ENCODE data around the gene EIF4EBP2. TPM values are rescaled to one million over a fixed set of nuclear protein-coding genes. Genes with fewer than 3 reads are reported as not detected.

EIF4EBP2 gene
- total RNA-seq, 2 donors from 2014 or later: 49.8 to 54.6 TPM

- no peak overlapping the region for H3K27ac Mint-ChIP-seq
- H3K36me3 Mint-ChIP-seq: peaks cover 5% of the 10 kb centered on the region
- no peak for ATAC-seq
- H3K4me1 Mint-ChIP-seq (ENCODE audit: low read depth in 2 of 2): peaks cover 6 to 11% of the 10 kb centered on the region in 2 donors
- H3K4me3 Mint-ChIP-seq: no peak overlapping the region
- no peaks in the 10 kb centered on the region for H3K27me3 Mint-ChIP-seq
- no peak for DNase-seq (ENCODE audit: low spot score)
- H3K9me3 Mint-ChIP-seq: no peaks in the 10 kb centered on the region
Measured at GRCh38 chr10:70432101-70432500, 28.2 kb downstream of the EIF4EBP2 start.

DNA sequence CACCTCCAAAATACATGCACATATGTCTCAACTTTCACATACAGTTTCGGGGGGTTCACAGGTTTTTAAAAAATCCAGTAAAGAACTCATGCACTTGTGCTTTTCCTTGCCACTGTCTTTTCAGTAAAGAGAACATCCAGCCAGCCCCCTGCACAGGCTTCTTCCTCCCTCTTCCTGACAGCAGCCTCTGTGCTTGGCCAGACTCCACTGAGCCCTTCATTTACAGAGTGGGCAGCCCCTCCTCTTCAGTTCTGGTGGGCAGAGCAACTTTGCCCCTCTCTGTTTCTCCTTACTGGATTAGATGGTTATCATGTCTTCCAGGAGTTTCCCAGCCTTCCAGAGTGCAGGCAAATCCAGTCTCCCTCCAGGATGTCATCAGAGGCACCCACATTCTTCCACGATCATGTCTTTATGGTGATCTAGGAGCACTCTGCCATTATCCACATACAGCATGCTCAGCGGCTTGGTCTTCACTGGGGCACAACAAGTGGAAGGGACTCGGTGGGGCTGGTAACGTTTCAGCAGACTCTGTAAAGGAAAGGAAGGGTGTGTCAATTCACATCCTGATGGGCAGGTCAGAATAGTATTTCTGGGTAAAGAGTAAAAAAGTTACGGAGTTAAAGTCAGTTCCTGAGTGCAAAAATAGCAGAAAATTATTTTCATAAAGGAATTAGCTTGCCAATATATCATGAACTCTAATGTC, 28.8 kb downstream of the EIF4EBP2 start:
- ATAC-seq: no peak
- Mint-ChIP-seq H3K4me1 (ENCODE audit: low read depth in 2 of 2) (peaks cover 6 to 11% of the 10 kb centered on the region in 2 donors), H3K9me3 (no peaks in the 10 kb centered on the region), H3K4me3 (no peak overlapping the region), H3K36me3 (peaks cover 5% of the 10 kb centered on the region), H3K27me3 (no peaks in the 10 kb centered on the region), H3K27ac (peak overlapping the region in 1 of 2 donors; percentile 58)
- no peak for DNase-seq (ENCODE audit: low spot score)

DNA sequence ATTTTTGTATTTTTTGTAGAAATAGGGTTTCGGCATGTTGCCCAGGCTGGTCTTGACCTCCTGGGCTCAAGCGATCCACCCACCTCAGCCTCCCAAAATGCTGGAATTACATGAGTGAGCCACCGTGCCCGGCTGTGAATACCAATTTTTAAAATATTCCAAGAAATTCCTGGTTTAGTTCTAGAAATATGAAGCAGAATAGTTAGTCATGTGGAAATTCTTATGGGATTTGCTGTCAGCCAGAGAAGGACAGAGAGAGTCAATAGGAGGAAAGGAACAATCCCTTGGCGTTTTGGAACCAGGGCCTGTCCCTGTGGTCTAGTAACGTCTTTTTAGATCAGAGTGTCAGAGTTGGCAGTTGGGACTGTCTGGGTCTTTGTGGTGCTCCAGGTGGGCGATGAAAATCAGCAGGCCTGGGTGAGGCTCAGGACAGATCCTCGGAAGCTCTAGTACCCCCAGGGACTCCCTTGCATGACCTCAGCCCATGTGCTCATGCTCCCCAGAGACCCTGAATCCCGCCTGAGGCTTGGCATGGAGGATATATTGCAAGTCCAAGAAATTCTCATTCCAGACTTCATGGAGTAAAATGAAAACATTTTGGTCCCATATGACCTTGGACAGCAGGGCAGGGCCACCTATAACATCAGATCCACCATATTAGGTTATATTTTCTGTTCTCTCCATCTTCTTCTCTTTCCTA, 29.8 kb downstream of the EIF4EBP2 start:
- no peak overlapping the region for H3K4me3 Mint-ChIP-seq
- H3K4me1 Mint-ChIP-seq (ENCODE audit: low read depth in 2 of 2): peaks cover 6 to 11% of the 10 kb centered on the region in 2 donors
- ATAC-seq (no peak), DNase-seq (ENCODE audit: low spot score) (no peak)
- H3K27ac Mint-ChIP-seq: no peak overlapping the region
- H3K27me3 Mint-ChIP-seq: no peaks in the 10 kb centered on the region
- no peaks in the 10 kb centered on the region for H3K9me3 Mint-ChIP-seq
- no peaks in the 10 kb centered on the region for H3K36me3 Mint-ChIP-seq

DNA sequence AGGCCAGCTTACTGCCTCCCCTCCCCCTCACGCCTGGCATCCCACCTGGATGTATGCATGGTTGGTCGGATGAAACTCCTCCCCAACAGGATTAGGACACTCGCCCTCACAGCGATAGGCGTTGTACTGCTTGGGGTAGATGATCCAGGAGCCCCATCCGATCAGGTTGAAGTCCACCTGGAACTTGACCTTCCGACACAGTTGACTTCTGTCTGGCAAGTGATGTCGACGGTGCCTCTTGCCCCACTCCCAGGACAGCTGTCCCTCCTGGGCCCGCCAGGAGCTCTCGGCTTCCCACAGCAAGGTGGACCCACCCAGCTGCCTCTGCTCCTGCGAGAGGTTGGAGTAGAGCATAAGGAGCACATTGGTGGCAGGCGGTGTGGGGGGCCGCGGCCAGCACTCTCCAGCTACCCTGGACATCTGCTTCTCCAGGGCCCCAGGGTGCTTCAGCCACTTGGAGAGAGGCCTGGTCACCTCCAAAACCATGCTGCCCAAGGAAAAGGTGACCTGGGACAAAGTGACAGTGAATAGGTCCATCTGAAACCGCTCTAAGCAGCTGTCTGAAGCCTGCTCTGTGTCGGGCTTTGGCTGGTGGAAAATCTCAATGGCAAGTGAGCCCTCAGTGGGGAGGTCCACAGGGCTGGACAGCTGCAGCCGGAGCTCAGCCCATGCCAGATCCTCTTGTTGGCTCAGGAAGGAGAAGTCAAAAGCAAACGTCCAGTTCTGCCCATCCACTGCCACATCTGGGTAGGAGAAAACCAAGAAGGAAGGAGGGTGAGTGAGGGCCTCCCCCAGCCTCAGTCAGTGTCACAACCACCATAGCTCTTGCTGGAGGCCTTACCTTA, 31.5 kb downstream of the EIF4EBP2 start:
- Mint-ChIP-seq H3K4me3 (no peak overlapping the region), H3K9me3 (no peaks in the 10 kb centered on the region), H3K27ac (no peak overlapping the region), H3K4me1 (ENCODE audit: low read depth in 2 of 2) (peaks cover 7 to 11% of the 10 kb centered on the region in 2 donors), H3K27me3 (peaks cover under 1 to 10% of the 10 kb centered on the region in 2 donors), H3K36me3 (no peaks in the 10 kb centered on the region)
- DNase-seq (ENCODE audit: low spot score) (no peak), ATAC-seq (no peak)

DNA sequence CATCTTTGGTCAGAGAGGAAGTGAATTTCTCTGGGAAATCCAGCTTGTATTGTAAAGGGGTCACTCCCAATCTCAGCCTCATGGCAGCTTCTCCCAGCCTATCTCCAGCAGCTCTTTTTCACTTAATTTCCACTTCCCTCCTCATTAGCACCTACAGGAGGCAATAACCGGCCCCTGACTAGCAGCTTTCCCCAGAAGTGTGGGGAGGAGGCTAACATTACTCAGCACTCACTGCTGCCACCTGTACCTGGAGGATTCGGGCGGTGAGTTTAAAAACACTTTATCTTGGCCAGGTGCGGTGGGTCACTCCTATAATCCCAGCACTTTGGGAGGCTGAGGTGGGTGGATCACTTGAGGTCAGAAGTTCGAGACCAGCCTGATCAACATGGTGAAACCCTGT, 33.8 kb downstream of the EIF4EBP2 start:
- ATAC-seq (no peak), DNase-seq (ENCODE audit: low spot score) (no peak)
- Mint-ChIP-seq H3K36me3 (no peaks in the 10 kb centered on the region), H3K9me3 (no peaks in the 10 kb centered on the region), H3K4me3 (no peak overlapping the region), H3K4me1 (ENCODE audit: low read depth in 2 of 2) (peaks cover 7 to 10% of the 10 kb centered on the region in 2 donors), H3K27me3 (peaks cover 16 to 22% of the 10 kb centered on the region in 2 donors), H3K27ac (no peak overlapping the region)

GRCh38 chr10:70440296-70441160, 36.6 kb downstream of the EIF4EBP2 start:
- no peak overlapping the region for H3K27ac Mint-ChIP-seq
- peaks cover 18 to 23% of the 10 kb centered on the region in 2 donors for H3K27me3 Mint-ChIP-seq
- peaks cover 5 to 6% of the 10 kb centered on the region in 2 donors for H3K4me1 Mint-ChIP-seq (ENCODE audit: low read depth in 2 of 2)
- no peaks in the 10 kb centered on the region for H3K36me3 Mint-ChIP-seq
- peak; percentile 6 to 40 for ATAC-seq
- DNase-seq (ENCODE audit: low spot score): no peak
- peak overlapping the region; percentile 13 for H3K4me3 Mint-ChIP-seq
- H3K9me3 Mint-ChIP-seq: no peaks in the 10 kb centered on the region

DNA sequence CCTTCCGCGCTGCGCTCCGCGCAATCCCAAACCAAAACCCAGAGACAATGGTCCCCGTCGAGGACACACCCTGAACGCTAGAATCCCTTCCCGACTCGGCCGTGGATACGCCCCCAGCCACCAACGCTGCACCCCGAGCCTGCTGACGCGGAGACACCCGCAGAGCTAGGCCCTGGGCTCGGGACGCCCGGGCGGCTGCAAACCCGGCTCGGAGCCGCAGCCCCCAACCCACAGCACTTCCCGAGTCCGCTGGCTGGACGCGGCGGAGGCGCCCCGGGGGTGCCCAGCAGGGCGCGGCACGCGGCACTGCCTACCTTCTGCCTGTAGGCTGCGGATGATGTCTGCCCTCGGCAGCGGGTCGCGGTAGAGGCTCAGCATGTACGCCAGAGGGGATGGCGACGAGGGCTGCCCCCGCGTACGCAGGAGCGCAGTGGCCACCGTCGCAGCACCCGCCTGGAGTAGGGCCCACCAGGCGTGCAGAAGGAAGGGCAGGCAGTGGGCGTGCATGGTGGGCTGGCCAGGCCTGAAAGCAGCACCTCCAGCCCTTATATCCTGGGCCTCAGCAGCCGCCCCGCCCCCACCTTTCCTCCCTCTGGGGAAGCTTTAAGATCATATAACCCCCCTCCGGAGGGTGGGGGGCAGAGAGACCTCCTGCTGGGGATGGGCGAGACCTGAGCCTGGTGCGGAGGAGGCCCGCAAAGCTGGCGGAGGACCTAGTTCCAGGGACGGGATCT, 37.4 kb downstream of the EIF4EBP2 start, which contains the start of gene NODAL:
Gene NODAL, minus strand, starts transcription at position 521 of the 734 bp plus-strand sequence. Its CDS starts 14 bp downstream, at position 507.
- peaks cover 5 to 6% of the 10 kb centered on the region in 2 donors for H3K4me1 Mint-ChIP-seq (ENCODE audit: low read depth in 2 of 2)
- DNase-seq (ENCODE audit: low spot score) (no peak), ATAC-seq (peak; percentile 32 to 48)
- no peak within 1 kb of the TSS for H3K27ac Mint-ChIP-seq
- no peaks in the 10 kb centered on the region for H3K36me3 Mint-ChIP-seq
- peak within 1 kb of the TSS; percentile 13 for H3K4me3 Mint-ChIP-seq
- H3K9me3 Mint-ChIP-seq: no peaks in the 10 kb centered on the region
- peaks cover 18 to 23% of the 10 kb centered on the region in 2 donors for H3K27me3 Mint-ChIP-seq

DNA sequence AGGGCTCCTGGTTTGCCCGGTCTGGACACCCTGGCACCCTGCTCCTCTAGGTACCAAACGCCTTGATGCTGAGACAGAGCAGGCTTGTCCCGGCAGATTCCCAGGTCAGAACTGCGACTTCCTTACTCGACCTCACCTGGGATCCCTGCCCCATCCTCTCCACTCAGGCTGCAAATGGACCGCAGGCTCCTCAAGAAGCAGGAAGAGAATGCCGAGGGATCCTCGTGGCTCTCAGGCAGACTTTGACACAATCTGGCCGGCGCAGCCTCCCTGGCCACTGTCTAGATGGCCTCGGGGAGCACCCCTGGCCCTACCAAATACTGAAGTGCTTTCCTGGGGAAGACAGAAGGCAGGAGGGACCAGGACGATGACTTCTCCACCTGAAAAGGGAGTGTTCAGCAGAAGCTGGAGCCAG, 38.0 kb downstream of the EIF4EBP2 start:
- H3K27ac Mint-ChIP-seq: no peak overlapping the region
- H3K36me3 Mint-ChIP-seq: no peaks in the 10 kb centered on the region
- DNase-seq (ENCODE audit: low spot score) (no peak), ATAC-seq (no peak)
- no peak overlapping the region for H3K4me3 Mint-ChIP-seq
- peaks cover 5 to 6% of the 10 kb centered on the region in 2 donors for H3K4me1 Mint-ChIP-seq (ENCODE audit: low read depth in 2 of 2)
- no peaks in the 10 kb centered on the region for H3K9me3 Mint-ChIP-seq
- peaks cover 18 to 23% of the 10 kb centered on the region in 2 donors for H3K27me3 Mint-ChIP-seq

- ATAC-seq (no peak), DNase-seq (ENCODE audit: low spot score) (no peak)
- no peak overlapping the region for H3K27ac Mint-ChIP-seq
- H3K27me3 Mint-ChIP-seq: peaks cover 18 to 23% of the 10 kb centered on the region in 2 donors
- H3K9me3 Mint-ChIP-seq: no peaks in the 10 kb centered on the region
- H3K4me3 Mint-ChIP-seq: no peak overlapping the region
- H3K36me3 Mint-ChIP-seq: no peaks in the 10 kb centered on the region
- peaks cover 5 to 6% of the 10 kb centered on the region in 2 donors for H3K4me1 Mint-ChIP-seq (ENCODE audit: low read depth in 2 of 2)
Measured at GRCh38 chr10:70442332-70442988, 38.5 kb downstream of the EIF4EBP2 start.

GRCh38 chr10:70444744-70445143, 40.8 kb downstream of the EIF4EBP2 start:
- no peak for DNase-seq (ENCODE audit: low spot score)
- H3K9me3 Mint-ChIP-seq: no peaks in the 10 kb centered on the region
- ATAC-seq: no peak
- no peak overlapping the region for H3K27ac Mint-ChIP-seq
- peaks cover 16 to 18% of the 10 kb centered on the region in 2 donors for H3K27me3 Mint-ChIP-seq
- no peak overlapping the region for H3K4me3 Mint-ChIP-seq
- no peaks in the 10 kb centered on the region for H3K36me3 Mint-ChIP-seq
- H3K4me1 Mint-ChIP-seq (ENCODE audit: low read depth in 2 of 2): peaks cover 5 to 6% of the 10 kb centered on the region in 2 donors

DNA sequence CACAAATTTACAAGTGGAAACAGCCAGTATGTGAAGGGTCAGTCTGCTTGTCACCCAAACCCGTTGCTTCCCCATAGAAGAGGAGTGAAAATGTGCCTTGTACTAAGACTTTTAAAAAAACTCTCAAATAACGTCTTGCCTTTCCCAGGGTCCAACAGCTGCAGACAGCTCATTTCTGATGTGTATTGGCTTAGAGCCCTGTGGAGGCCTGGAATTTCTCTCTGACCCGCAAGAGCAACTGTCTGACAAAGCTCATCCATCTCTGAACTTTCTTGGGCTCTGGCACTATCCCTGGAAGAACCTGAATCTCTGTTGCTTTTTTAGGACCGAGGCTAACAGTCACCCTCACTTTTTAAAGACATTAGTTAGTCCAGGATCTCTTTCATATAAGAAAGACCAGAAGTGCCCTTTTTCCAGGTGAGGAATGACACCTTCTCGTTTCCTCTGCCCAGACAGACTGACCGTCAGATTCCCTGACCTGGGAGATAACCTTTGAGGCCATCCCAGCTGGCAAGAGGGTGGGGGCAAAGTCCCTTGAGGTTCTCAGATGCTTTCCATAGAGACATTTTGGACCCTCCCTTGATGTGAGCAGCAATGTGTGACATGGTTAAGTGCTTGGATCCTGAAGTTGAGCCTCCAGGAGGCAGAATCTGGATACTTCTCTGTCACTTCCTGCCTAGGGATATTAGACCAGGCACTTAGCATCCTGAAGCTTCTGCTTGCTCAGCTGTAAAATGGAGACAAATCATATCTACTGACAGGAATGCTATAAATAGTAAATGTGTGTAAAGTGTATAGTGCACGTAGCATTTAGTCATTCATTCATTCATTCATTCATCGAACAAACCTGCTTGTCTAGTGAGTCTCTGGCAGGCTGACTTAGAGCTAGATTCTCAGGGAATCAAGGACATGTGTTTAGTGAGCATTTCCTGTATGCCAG, 42.0 kb downstream of the EIF4EBP2 start:
- H3K9me3 Mint-ChIP-seq: no peaks in the 10 kb centered on the region
- H3K36me3 Mint-ChIP-seq: no peaks in the 10 kb centered on the region
- DNase-seq (ENCODE audit: low spot score) (no peak), ATAC-seq (no peak)
- H3K4me1 Mint-ChIP-seq (ENCODE audit: low read depth in 2 of 2): peaks cover under 1% of the 10 kb centered on the region in 2 donors
- no peak overlapping the region for H3K4me3 Mint-ChIP-seq
- peaks cover 9 to 12% of the 10 kb centered on the region in 2 donors for H3K27me3 Mint-ChIP-seq
- no peak overlapping the region for H3K27ac Mint-ChIP-seq
